NB4 (cell line): ENCODE data around the gene DLG2.

Experiments used
- MYC ChIP-seq: IDR thresholded peaks from 2 replicates; pipeline ENCODE4 v1.6.1; 2011; ENCODE audit warnings: low read depth, low read length
- POLR2A ChIP-seq: IDR thresholded peaks from 2 replicates; pipeline ENCODE4 v1.6.1; 2011; ENCODE audit warnings: mild to moderate bottlenecking; ENCODE audit not compliant: insufficient read length; ENCODE audit errors: extremely low read depth
- TF ChIP-seq, protein P1 (sequence below): IDR thresholded peaks from one replicate; pipeline ENCODE4 v1.5.1; 2012; ENCODE audit warnings: low read depth, low read length
- TF ChIP-seq, protein P2 (sequence below): IDR thresholded peaks from 2 replicates; pipeline ENCODE4 v1.6.1; 2011; ENCODE audit warnings: low read depth, low read length

DNA sequence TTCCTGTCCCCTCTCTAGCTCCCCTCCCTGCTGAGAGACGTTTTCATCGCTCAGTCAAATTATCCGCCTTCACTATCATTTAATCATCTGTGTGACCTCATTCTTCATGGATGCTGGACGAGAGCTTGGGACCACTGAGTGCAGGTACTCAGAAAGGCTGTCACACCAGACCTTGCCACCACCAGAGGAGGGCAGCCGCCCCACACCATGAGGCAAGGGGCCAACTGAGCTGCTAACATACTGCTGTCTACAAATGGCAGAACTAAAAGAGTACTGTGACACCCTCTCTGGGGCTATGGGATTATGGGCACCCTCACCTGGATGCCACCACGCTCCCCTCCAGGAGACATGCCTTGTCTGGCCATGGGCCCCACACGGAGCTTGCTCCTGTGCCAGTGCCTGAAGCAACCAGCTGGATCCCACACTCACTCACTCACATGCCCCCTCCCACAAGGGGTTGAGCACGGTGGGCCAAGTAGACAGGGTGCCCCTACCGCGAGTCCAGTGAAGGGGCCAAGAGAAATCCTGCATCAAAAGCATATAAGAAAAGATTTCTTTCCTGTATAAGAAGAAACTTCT lies 1670.9 kb downstream of the DLG2 start:
- TF ChIP-seq, protein P1, sequence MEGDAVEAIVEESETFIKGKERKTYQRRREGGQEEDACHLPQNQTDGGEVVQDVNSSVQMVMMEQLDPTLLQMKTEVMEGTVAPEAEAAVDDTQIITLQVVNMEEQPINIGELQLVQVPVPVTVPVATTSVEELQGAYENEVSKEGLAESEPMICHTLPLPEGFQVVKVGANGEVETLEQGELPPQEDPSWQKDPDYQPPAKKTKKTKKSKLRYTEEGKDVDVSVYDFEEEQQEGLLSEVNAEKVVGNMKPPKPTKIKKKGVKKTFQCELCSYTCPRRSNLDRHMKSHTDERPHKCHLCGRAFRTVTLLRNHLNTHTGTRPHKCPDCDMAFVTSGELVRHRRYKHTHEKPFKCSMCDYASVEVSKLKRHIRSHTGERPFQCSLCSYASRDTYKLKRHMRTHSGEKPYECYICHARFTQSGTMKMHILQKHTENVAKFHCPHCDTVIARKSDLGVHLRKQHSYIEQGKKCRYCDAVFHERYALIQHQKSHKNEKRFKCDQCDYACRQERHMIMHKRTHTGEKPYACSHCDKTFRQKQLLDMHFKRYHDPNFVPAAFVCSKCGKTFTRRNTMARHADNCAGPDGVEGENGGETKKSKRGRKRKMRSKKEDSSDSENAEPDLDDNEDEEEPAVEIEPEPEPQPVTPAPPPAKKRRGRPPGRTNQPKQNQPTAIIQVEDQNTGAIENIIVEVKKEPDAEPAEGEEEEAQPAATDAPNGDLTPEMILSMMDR: no peak
- no peak for TF ChIP-seq POLR2A
- TF ChIP-seq, protein P2, sequence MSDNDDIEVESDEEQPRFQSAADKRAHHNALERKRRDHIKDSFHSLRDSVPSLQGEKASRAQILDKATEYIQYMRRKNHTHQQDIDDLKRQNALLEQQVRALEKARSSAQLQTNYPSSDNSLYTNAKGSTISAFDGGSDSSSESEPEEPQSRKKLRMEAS: no peak
- TF ChIP-seq MYC: no peak
